IPS-11a (cell line): Measurements from ENCODE around the gene NELFCD.
A peak's percentile ranks its signal among the peaks of the same experiment; 100 is the strongest.

Experiments
- H3K4me3 ChIP-seq: one replicate; pipeline ENCODE4 v1.5.1; 2013; ENCODE audit warnings: low read depth, low read length, control low read depth

The NELFCD gene

GRCh38 chr20:58993332-58994248 lies 12.5 kb downstream of the NELFCD start:
- H3K4me3 ChIP-seq, result no peak overlapping the region

GRCh38 chr20:58994390-58995159 lies 13.5 kb downstream of the NELFCD start:
- H3K4me3 ChIP-seq, result no peak overlapping the region

GRCh38 chr20:58995461-58996225 lies 14.6 kb downstream of the NELFCD start:
- no peak overlapping the region for H3K4me3 ChIP-seq

- H3K4me3 ChIP-seq, result no peak overlapping the region
Observed at GRCh38 chr20:58996226-58996611, 15.2 kb downstream of the NELFCD start.

- H3K4me3 ChIP-seq, result no peak overlapping the region
Observed at GRCh38 chr20:58997141-58997770, 16.2 kb downstream of the NELFCD start.

- H3K4me3 ChIP-seq, result no peak overlapping the region
Observed at GRCh38 chr20:58998656-58999055, 17.6 kb downstream of the NELFCD start.

- H3K4me3 ChIP-seq, result no peak overlapping the region
Observed at GRCh38 chr20:59000326-59000725, 19.3 kb downstream of the NELFCD start.

- H3K4me3 ChIP-seq, result no peak overlapping the region
Observed at GRCh38 chr20:59001068-59001448, 20.0 kb downstream of the NELFCD start.

GRCh38 chr20:59001449-59002171 lies 20.6 kb downstream of the NELFCD start:
- no peak overlapping the region for H3K4me3 ChIP-seq

- no peak overlapping the region for H3K4me3 ChIP-seq
Observed at GRCh38 chr20:59002388-59002787, 21.3 kb downstream of the NELFCD start.

GRCh38 chr20:59002874-59003399 lies 21.9 kb downstream of the NELFCD start:
- H3K4me3 ChIP-seq, result no peak overlapping the region

GRCh38 chr20:59003836-59004492 lies 22.9 kb downstream of the NELFCD start:
- no peak overlapping the region for H3K4me3 ChIP-seq

GRCh38 chr20:59004493-59004762 lies 23.4 kb downstream of the NELFCD start:
- H3K4me3 ChIP-seq, result no peak overlapping the region

- no peak overlapping the region for H3K4me3 ChIP-seq
Observed at GRCh38 chr20:59004763-59005522, 23.9 kb downstream of the NELFCD start.

GRCh38 chr20:59005523-59006166 lies 24.6 kb downstream of the NELFCD start:
- no peak overlapping the region for H3K4me3 ChIP-seq

- peak overlapping the region; percentile 45 for H3K4me3 ChIP-seq
Observed at GRCh38 chr20:59006167-59006863, 25.3 kb downstream of the NELFCD start.

- H3K4me3 ChIP-seq, result peak within 1 kb of the TSS; percentile 45
Observed at GRCh38 chr20:59006864-59007664, 26.0 kb downstream of the NELFCD start, which contains the start of gene CTSZ. CTSZ (minus strand) TSS chr20:59007254; CDS start chr20:59007128, 126 bp downstream.
